Measurements from ENCODE around the gene C14orf180.

C14orf180 gene

GRCh38 chr14:104583424-104584306, 4.1 kb downstream of the C14orf180 start:
- FAIRE-seq = no peak
- no peak for DNase-seq (ENCODE audit: insufficient read length, low spot score)

GRCh38 chr14:104584557-104584956, 5.0 kb downstream of the C14orf180 start:
- DNase-seq (ENCODE audit: insufficient read length, low spot score) (no peak), FAIRE-seq (no peak)
- no peak for TF ChIP-seq TAF1 (IDR thresholded peaks at IDR 0.05; ENCODE audit: low read depth, low read length)
- TF ChIP-seq PAX5 (IDR thresholded peaks at IDR 0.05; ENCODE audit: insufficient read depth, low read length, severe bottlenecking) = no peak
- no peak for TF ChIP-seq POLR2A (IDR thresholded peaks at IDR 0.05; ENCODE audit: low read depth, low read length)
- no peak for TF ChIP-seq POU2F2 (IDR thresholded peaks at IDR 0.05; ENCODE audit: low read depth, low read length)
- no peak for TF ChIP-seq SPI1 (IDR thresholded peaks at IDR 0.05; ENCODE audit: low read depth, low read length)
- TF ChIP-seq POLR2AphosphoS5 (IDR thresholded peaks at IDR 0.05; ENCODE audit: low read depth, low read length) = no peak

More at GRCh38 chr14:104583424-104584306, 4.1 kb downstream of the C14orf180 start:
- TF ChIP-seq TAF1 (IDR thresholded peaks at IDR 0.05; ENCODE audit: low read depth, low read length) (no peak), POU2F2 (IDR thresholded peaks at IDR 0.05; ENCODE audit: low read depth, low read length) (no peak), POLR2AphosphoS5 (IDR thresholded peaks at IDR 0.05; ENCODE audit: low read depth, low read length) (no peak), SPI1 (IDR thresholded peaks at IDR 0.05; ENCODE audit: low read depth, low read length) (no peak), PAX5 (IDR thresholded peaks at IDR 0.05; ENCODE audit: insufficient read depth, low read length, severe bottlenecking) (no peak), POLR2A (IDR thresholded peaks at IDR 0.05; ENCODE audit: low read depth, low read length) (no peak)

GRCh38 chr14:104585966-104586697, 6.6 kb downstream of the C14orf180 start:
- DNase-seq (ENCODE audit: insufficient read length, low spot score) (no peak), FAIRE-seq (no peak)
- no peak for TF ChIP-seq SPI1 (IDR thresholded peaks at IDR 0.05; ENCODE audit: low read depth, low read length)
- no peak for TF ChIP-seq POLR2A (IDR thresholded peaks at IDR 0.05; ENCODE audit: low read depth, low read length)
- no peak for TF ChIP-seq TAF1 (IDR thresholded peaks at IDR 0.05; ENCODE audit: low read depth, low read length)
- no peak for TF ChIP-seq PAX5 (IDR thresholded peaks at IDR 0.05; ENCODE audit: insufficient read depth, low read length, severe bottlenecking)
- no peak for TF ChIP-seq POU2F2 (IDR thresholded peaks at IDR 0.05; ENCODE audit: low read depth, low read length)
- TF ChIP-seq POLR2AphosphoS5 (IDR thresholded peaks at IDR 0.05; ENCODE audit: low read depth, low read length) = no peak

- FAIRE-seq = no peak
- DNase-seq (ENCODE audit: insufficient read length, low spot score) = no peak
- TF ChIP-seq SPI1 (IDR thresholded peaks at IDR 0.05; ENCODE audit: low read depth, low read length) (no peak), PAX5 (IDR thresholded peaks at IDR 0.05; ENCODE audit: insufficient read depth, low read length, severe bottlenecking) (no peak), POLR2A (IDR thresholded peaks at IDR 0.05; ENCODE audit: low read depth, low read length) (no peak), TAF1 (IDR thresholded peaks at IDR 0.05; ENCODE audit: low read depth, low read length) (no peak), POLR2AphosphoS5 (IDR thresholded peaks at IDR 0.05; ENCODE audit: low read depth, low read length) (no peak), POU2F2 (IDR thresholded peaks at IDR 0.05; ENCODE audit: low read depth, low read length) (no peak)
Measured at GRCh38 chr14:104586832-104587620, 7.5 kb downstream of the C14orf180 start.

- FAIRE-seq (no peak), DNase-seq (ENCODE audit: insufficient read length, low spot score) (no peak)
- TF ChIP-seq POLR2AphosphoS5 (IDR thresholded peaks at IDR 0.05; ENCODE audit: low read depth, low read length) = no peak
- no peak for TF ChIP-seq PAX5 (IDR thresholded peaks at IDR 0.05; ENCODE audit: insufficient read depth, low read length, severe bottlenecking)
- no peak for TF ChIP-seq SPI1 (IDR thresholded peaks at IDR 0.05; ENCODE audit: low read depth, low read length)
- TF ChIP-seq POLR2A (IDR thresholded peaks at IDR 0.05; ENCODE audit: low read depth, low read length) = no peak
- TF ChIP-seq TAF1 (IDR thresholded peaks at IDR 0.05; ENCODE audit: low read depth, low read length) = no peak
- no peak for TF ChIP-seq POU2F2 (IDR thresholded peaks at IDR 0.05; ENCODE audit: low read depth, low read length)
Measured at GRCh38 chr14:104587641-104588040, 8.1 kb downstream of the C14orf180 start.

GRCh38 chr14:104588066-104588857, 8.7 kb downstream of the C14orf180 start:
- TF ChIP-seq POU2F2 (IDR thresholded peaks at IDR 0.05; ENCODE audit: low read depth, low read length) = no peak
- TF ChIP-seq SPI1 (IDR thresholded peaks at IDR 0.05; ENCODE audit: low read depth, low read length) = no peak
- no peak for TF ChIP-seq TAF1 (IDR thresholded peaks at IDR 0.05; ENCODE audit: low read depth, low read length)
- no peak for TF ChIP-seq POLR2AphosphoS5 (IDR thresholded peaks at IDR 0.05; ENCODE audit: low read depth, low read length)
- no peak for TF ChIP-seq PAX5 (IDR thresholded peaks at IDR 0.05; ENCODE audit: insufficient read depth, low read length, severe bottlenecking)
- TF ChIP-seq POLR2A (IDR thresholded peaks at IDR 0.05; ENCODE audit: low read depth, low read length) = no peak
- FAIRE-seq (no peak), DNase-seq (ENCODE audit: insufficient read length, low spot score) (no peak)

GRCh38 chr14:104589338-104590195, 10.0 kb downstream of the C14orf180 start:
- no peak for DNase-seq (ENCODE audit: insufficient read length, low spot score)
- TF ChIP-seq POLR2A (IDR thresholded peaks at IDR 0.05; ENCODE audit: low read depth, low read length) = no peak
- no peak for TF ChIP-seq TAF1 (IDR thresholded peaks at IDR 0.05; ENCODE audit: low read depth, low read length)
- TF ChIP-seq PAX5 (IDR thresholded peaks at IDR 0.05; ENCODE audit: insufficient read depth, low read length, severe bottlenecking) = no peak
- TF ChIP-seq POLR2AphosphoS5 (IDR thresholded peaks at IDR 0.05; ENCODE audit: low read depth, low read length) = no peak
- TF ChIP-seq POU2F2 (IDR thresholded peaks at IDR 0.05; ENCODE audit: low read depth, low read length) = no peak
- no peak for TF ChIP-seq SPI1 (IDR thresholded peaks at IDR 0.05; ENCODE audit: low read depth, low read length)
- no peak for FAIRE-seq
